HK-2 (cell line): ENCODE data around the gene RTP5.
A peak's percentile ranks its signal among the peaks of the same experiment; 100 is the strongest.

Source experiments
- DNase-seq: peaks from one replicate; pipeline ENCODE4 v3.0.0-alpha.2; 2018; ENCODE audit not compliant: unreplicated experiment

RTP5 gene

DNA sequence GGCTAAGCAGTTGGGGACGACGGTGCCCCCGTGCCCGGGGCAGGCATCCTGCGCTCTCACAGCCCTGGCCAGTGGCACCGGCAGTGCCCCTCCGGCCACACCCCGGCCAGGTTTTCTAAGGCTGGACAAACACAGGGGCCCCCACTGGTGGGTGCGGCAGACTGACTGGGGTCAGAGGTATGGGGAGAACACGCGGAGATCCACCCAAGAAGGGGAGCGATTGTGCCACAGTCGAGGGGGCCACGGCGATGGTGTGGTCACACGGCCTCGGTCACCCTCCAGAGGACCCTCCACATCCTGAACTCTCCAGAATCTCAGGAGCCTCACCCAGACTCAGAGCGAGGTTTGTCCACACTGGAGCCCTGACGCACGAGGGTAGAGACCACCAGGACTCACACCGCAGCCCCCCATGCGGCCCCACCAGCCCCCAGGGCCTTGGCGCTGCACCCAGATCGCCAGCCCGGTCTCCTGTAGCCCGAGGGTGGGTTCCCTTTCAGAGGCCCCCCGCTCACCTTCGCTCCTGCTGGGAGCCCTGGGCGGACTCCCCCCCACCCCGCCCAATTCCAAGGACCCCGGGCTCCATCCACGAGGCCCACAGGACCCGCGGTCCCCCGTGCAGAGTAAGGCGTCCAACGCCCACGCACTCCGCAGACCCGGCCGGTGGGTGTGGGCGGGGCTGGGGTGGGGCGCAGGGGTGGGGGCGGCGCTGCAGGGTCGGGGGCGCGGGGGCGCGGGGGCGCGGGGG, 26.0 kb upstream of the RTP5 start:
- DNase-seq = no peak

DNA sequence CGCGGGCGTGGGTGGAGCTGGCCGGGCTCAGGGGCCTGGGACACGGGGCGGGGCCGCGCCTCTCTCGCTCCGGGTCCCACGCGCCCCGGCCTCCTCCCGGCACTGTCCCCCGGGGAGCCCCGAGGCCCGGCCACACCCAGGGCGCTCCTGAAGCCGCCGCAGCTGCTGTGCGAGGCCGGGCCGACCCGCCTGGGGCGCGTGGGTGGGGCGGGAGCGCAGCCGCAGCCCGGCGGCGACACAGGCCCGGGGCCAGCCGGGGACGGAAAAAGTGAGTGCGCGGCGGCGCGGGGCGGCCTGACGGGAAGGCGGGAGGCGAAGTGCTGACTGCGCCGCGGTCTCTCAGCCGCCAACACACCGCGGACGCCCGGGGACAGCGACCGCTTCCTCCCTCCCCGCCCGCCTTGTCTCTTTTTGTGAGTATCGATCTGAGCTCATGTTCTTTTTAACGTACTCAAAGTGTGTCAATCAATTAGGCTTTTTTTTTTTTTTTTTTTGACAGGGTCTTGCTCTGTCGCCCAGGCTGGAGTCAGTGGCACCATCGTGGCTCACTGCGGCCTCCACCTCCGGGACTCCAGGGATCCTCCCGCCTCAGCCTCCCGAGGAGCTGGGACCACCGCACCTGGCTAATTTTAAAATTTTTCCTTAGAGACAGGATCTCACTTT, 25.3 kb upstream of the RTP5 start:
- peak; percentile 41 for DNase-seq

DNA sequence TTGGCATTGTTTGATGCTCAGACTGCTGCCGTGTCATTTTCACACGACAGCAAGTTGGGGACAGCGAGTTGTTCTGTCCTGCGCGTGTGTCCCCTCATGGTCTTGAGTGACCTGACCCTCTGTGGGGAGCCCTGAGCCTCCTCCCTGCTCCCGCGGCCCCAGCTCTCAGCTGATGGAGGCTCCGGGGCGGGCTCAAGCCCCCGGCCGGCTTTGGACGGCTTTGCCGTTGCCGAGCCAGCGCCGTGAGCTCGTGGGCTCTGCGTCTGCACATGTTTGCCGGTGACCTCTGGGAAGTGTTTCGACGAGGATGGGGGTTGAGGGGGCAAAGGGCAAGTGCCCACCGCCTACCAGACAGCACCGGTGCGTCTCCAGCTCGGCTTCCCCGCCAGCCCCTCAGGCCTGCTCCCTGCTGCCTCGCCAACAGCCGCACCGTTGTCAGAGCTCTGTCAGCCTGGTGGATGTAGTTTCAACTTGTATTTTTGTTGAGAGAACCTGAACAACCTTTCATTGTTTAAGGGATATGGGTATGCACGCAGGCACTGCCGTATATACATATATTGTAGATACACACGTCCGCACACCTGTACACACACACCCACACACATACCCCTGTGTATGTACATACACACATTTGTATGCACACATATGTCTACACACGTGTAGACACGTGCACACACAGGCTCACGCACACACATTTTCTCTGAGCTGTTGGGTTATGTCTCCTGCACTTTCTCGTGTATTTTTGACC, 24.5 kb upstream of the RTP5 start:
- no peak for DNase-seq

DNA sequence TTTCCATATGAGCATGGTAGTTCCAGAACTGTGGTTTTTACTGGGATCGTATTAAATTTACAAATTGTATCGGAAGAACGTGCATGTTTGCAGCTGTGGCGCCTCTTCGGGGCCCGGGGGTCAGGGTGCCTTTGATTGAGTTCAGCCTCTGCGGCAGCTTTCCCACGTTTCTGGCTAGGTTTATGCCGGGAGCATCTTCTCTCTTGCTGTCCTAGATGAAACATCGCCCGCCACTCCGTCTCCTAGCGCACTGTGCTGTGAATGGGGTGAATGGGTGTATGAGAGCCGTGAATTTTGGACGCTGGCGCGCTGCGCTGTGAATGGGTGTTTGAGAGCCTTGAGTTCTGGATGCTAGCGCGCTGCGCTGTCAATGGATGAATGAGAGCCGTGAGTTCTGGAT, 23.1 kb upstream of the RTP5 start:
- DNase-seq = no peak

DNA sequence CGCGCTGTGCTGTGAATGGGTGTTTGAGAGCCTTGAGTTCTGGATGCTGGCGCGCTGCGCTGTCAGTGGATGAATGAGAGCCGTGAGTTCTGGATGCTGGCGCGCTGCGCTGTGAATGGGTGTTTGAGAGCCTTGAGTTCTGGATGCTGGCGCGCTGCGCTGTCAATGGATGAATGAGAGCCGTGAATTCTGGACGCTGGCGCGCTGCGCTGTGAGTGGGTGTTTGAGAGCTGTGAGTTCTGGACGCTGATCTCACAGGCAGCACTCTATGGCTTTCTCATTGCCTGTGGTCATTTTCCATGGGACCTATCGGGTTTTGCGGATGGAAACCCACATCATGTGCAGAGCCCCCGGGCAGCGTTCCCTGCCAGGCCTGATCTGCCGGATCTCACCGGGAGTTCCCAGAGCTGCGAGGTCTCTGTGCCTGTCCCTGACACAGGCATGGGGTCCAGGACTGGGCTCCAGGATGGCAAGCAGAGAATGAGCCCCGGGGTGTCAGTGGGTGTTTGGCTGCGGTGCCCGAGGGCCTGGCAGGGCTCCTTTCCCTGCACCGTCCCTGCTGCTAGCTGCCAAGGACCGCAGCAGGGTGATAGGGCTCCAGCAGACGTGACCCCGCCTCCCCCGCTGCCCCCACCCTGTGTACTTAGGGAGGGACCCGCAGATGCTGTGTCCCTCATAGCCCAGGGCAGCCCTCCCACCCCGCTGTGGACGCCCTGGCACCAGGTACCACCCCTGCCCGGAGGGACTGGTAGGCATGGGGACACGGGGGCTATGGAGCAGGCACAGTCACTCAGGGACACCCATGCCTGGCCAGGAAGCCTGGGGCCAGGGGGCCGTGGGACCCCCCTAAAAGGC, 20.5 kb upstream of the RTP5 start:
- DNase-seq = no peak

DNA sequence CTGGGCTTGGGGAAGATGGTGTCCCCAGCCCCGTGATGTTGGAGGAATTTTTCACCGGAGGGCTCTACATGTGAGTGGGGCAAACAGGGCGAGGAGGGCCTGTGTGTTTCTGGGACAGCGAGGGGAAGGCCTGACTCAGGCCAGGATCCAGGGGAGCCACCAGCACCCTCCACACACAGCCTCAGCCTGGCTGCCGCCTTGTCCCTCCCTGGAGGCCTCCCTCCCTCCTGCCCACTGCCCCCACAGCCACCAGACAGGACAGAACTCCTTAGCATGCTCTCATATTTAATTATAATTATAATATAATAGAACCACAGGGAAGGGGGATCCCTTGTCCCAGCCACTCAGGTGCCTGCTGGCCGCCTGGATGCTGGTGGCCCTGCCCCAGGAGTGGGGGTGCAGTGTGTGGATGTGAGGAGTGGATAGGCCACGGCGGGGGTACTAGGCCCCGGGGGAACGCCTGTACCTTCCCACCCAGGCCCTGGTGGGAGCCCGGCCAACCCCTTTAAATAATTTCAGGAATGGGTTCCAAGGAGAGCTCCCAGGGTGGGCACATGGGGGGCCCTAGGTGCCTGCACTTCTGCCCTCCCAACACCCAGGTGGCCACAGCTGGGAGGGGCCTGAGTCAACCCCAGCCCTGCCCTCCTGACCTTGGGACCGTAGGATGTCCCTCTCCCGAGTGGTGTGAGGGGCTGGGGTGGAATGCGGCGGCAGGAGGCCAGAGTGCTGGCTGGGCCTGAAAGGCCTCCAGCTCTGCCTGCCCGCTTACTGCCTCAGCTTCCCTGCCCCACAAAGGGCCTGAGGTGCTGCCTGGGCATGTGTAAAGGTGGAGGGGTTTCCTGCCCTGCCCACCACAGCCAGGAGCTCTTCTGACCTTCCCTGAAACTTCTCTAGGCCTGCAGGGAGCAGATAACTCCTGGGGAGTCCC, 19.6 kb upstream of the RTP5 start:
- no peak for DNase-seq

DNA sequence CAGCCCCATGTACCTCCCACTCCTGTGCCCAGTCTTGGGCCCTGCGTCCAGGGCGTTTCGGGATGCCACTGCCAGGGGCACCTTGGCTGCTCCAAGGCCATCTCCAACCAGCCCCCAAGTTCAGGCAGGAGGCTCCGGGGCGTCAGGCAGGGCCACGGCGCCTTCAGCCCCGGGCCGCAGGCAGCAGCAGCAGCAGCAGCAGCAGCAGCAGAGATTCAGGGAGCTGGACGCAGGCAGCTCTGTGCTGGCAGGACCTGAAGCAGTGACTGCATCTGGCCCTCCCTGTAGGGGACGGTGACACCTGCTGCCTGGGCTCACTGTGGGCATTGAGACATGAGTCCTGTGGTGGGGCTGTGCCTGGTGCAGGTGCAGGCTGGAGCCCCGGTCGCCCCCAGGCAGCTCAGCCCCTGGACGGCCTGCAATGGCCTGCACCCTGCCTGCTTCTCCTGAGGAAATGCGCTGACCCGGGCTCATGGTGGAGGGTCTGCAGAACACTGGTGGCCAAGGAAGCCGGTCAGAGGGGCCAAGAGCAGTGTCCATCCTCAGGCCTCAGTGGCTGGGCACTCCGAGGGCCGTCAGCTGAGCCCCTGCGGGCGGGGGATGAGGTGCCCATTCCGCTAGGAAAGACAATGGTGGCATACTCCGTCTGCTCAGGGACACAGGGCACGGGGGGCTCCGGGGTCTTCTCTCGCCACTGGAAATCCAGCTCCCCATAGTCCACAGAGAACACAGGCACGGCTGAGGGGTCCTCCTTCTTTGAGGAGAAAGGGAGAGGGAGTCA, 18.8 kb upstream of the RTP5 start:
- DNase-seq = no peak

DNA sequence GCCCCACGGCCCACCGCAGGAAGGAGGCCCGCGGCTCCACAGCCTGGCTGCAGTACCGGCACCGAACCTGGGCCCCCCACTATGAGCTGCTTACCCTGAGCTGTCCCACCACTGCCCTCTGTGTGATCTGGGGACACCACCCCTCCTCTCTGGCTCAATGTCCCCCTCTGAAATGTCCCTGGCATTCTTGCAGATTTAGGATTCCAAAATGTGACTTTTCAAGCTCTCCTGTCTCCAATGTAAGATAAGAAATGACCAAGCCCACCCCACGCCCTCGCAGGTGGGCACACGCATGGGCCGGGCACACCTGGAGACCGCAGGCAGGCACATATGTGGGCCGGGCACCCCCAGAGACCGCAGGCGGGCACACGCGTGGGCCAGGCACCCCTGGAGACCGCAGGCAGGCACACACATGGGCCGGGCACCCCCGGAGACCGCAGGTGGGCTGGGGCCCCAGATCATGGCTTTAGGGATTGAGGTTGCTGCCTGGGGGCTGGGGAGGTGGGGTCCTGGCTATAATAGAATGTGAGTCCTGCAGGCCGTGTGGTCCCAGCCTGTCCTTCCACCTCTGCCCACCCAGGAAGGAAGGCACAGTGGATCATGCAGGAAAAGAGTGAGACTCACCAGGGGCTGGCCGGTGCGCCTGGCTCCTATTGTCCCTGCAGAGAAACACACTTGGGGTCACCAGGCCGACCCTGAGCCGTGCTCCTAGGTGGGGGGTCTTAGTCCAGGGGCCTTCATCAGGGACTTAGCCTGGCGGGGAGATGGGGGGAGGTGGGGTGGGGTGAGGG, 18.0 kb upstream of the RTP5 start:
- DNase-seq = no peak

DNA sequence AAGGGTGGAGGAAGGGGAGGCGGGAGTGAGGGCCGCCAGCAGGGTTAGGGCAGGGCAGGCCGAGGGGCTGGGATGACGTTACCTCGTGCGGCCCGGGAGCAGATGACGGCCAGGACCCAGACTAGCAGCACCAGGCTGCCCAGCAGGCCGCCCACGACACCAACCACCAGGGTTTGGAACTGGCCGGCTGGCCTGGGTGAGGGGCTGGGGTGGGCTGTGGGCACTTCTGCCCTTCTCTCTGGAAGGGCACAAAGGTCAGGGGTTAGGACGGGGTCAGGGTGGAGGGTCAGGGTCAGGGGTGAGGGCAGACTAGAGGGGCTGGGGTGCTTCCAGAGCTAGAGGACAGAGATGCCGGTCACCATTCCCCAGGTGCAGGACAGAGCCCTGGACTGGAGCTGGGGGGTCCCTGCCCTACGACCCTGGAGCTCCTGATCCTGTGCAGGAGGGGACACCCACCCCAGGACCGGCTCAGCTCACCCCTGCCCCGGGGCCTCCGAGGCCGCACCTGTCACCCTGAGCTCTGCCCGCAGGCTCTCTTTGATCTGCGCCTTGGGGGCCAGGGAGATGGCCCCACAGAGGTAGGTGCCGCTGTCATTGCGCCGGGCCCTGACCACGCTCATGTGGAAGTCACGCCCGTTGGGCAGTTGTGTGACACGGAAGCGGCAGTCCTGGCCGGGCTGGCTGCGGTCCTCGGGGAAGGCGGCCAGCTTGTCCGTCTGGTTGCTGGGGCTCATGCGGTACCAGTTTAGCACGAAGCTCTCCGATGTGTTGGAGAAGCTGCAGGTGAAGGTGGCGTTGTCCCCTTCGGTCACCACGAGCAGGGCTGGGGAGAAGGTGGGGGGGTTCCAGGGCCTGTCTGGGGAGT, 17.2 kb upstream of the RTP5 start:
- no peak for DNase-seq

DNA sequence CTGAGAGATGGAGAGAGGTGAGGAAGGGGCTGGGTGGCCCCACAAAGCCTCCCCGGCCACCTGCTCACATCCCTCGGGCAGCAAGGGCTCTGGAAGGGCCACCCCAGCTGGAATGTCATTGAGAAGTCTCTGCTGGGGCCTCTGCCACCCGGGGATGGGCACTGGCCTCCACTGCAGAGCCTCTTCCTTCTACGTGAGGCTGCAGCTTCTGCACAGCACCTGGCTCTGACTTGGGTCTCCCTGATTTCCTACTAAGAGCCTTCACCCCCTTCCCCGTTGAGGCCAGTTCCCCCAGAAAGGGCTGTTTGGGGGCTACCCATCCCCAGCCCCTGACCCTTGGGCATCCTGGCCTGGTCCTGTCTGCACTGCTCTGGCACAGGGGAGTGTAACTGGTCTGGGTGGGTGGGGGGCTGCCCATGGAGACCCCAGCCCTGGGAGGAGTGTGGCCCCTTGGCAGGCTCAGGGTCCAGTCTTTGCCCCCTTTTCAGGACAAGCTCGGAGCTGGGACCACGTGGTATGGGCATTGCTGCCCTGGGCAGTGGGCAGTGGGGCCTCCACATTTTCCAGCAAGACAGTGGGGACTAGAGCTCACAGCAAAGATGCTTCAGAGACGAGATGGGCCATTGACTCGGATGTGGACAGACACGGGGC, 16.4 kb upstream of the RTP5 start:
- no peak for DNase-seq

DNA sequence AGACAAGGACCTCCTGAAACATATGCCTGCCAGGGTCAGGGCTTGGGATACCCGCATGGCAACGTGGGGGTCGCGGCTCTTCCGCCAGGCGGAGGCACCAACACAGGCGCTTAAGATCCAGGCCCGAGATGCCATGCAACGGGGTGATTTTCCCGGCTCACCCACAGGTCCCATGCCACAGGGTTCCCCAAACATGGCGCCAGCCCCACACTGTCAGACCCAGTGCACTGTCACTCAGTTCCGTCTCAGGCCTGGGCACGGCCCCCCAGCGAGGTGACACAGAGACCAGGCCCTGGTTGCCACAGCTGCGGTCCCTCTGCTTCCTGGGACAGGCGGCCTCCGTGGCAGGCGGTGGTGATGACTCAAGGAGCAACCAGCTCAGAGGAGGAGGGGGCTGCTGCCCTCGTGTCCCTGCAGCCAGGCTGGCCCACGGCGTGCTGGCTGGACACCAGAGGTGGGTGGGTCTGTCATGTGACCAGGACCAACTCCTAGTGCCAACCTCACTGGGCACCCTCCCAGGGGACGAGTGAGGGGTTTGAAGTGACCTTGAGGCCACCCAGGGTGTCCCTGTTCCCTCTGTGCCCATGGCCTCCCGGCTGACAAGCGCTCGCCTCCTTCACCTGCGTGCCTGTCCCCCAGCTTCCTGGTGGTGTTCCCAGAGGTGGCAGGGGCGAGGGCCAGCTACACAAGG, 15.7 kb upstream of the RTP5 start:
- peak; percentile 80 for DNase-seq

DNA sequence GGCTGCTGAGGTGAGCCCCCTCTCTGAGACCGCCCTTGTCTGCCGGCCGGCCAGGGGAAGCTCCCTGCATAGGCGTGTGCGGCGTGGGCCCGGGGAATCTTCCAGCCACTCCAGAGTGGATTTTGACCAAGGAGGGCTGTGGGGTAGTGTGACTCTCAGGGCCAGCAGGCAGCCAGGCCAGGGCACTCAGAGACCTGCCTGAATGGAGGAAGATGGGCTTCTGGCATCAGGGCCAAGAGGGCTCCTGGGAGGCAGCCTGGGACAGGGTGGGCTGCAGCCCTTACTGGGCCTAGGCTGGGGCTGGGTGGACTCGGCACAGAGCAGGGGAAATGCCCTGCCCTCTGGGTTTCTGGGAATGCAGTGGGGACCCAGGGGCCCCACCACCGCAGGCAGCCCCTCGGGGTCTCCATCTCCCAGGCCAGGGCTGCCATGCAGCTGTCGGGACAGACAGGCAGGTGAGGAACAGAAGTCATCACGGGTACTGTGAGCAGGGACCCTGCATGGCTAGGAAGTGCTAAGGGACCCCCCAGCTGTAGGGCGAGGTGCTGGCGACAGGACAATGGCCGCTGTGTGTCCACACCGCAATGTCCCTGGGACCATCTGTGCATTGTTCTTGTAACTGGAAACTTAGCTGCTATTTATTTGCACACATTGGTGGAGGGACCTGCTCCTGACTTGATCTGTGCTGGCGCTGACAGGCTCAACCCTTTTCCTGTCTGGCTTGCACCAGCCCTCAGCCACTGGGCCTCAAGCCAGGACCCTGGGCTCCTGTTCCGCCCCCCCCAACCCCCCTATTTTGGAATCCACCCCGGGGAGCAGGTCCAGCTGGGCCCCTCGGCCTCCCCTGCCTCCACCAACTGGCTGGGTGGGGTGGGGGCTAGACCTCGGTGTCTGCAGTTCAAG, 14.9 kb upstream of the RTP5 start:
- DNase-seq = no peak

DNA sequence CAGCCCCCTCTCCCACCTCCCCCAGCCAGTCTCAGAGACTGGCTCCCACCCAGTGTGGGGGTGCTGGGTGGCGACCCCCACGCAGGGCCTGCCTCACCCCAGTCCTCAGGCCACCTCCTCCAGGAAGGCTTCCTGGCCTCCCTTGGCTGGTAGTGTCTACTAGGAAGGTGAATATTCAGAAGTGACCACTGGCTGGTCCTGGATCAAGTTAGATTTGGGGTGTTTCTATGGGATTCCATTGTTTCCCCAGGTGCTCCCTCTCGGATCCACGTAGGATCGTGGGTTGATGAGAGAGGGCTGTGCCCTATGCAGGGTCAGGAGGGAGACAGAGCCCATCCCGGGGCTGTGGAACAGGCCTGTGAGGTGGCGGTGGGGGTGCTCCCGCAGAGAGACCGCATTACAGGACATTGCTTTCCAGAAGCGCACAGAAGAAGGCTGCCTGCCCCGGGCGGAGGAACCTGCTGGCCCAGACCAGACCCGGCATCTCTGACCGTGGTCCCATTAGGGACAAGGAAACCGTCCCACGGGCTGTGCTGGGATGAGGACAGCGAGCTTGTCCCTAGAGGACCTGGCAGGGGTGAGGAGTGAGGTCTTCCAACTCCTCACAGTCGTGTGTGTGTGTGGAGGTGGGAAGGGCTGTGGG, 14.2 kb upstream of the RTP5 start:
- DNase-seq = no peak

DNA sequence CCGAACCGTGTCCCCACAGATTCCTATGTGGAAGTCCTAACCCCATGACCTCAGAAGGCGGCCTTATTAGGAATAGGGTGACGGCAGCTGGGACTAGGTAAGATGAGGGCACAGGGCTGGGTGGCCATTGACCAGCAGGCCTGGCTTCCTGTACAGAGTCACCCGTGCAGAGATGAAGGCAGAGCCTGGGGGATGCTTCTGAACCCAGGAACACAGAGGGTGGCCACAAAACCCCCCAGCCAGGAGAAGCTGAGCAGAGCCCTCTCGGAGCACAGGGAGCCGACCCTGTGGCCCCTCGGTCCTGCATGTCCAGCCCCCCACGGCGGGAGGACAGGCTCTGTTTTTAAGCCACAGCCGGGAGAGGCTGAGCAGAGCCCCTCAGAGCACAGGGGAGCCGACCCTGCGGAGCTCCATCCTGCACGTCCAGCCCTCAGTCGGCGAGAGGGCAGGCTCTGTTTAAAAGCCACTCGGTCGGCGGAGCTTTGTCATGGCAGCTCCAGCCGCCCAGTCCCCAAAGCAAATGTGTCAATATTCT, 13.6 kb upstream of the RTP5 start:
- no peak for DNase-seq

DNA sequence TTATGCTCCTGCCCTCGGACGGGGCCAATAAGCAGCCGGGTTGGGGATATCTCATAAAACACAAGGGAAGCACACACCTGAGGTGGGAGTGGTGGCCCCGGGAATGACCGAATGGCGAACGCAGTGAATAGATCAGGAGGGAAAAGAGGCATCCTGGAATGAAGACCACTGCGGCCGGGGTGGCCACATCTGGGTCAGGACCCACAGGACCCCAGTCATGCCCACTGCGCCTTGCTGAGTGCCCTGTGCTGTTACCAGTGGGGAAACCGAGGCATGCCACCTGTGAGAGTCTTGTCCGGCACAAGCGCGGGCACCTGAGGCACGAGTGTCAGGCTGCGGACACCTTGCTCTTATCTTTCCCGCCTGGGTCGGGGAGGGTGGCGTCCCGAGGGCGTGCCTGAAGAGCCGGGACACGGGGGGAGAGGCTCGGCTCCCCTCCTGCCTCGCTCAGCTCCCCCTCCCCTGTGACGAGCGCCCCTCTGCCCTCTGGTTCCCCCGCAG, 12.4 kb upstream of the RTP5 start:
- DNase-seq = no peak
